GM23338 (cell line): ENCODE measurements around the gene MED7. TPM values are rescaled to one million over a fixed set of nuclear protein-coding genes. Genes with fewer than 3 reads are reported as not detected.

Source experiments
- ATAC-seq: fragments of 200-7000 bp; cut with Tn5 transposase; 3 replicates; pipeline ENCODE4 v1.9.1; 2020
- DNase-seq: peaks from one replicate; pipeline ENCODE4 v3.0.0-alpha.2; 2015; ENCODE audit warnings: low spot score
- H2AFZ ChIP-seq: fragments of 200-600 bp; sonication (generic); 2 replicates; pipeline ENCODE4 v1.8.0; 2016; ENCODE audit warnings: antibody characterized with exemption, mild to moderate bottlenecking, moderate library complexity
- H3F3A ChIP-seq: fragments of 200-600 bp; sonication (generic); replicated peaks from 2 replicates; pipeline ENCODE4 v1.8.0; 2017; ENCODE audit warnings: antibody characterized with exemption, mixed run types, low read depth
- H3K27ac ChIP-seq: fragments of 200-600 bp; sonication (generic); 2 replicates; pipeline ENCODE4 v1.6.1; 2016; ENCODE audit warnings: low read depth
- H3K27me3 ChIP-seq: fragments of 200-600 bp; sonication (generic); 2 replicates; pipeline ENCODE4 v1.8.0; 2016; ENCODE audit warnings: mild to moderate bottlenecking, mixed run types, moderate library complexity; ENCODE audit not compliant: insufficient read depth
- H3K36me3 ChIP-seq: fragments of 200-600 bp; sonication (generic); 2 replicates; pipeline ENCODE4 v1.8.0; 2016; ENCODE audit warnings: mild to moderate bottlenecking; ENCODE audit not compliant: insufficient read depth
- H3K4me1 ChIP-seq: fragments of 200-600 bp; sonication (generic); 2 replicates; pipeline ENCODE4 v1.8.0; 2016; ENCODE audit warnings: mild to moderate bottlenecking, moderate library complexity; ENCODE audit not compliant: insufficient read depth
- H3K4me2 ChIP-seq: fragments of 200-600 bp; sonication (generic); 2 replicates; pipeline ENCODE4 v1.7.1; 2017; ENCODE audit warnings: mixed run types
- H3K4me3 ChIP-seq: fragments of 200-600 bp; sonication (generic); 2 replicates; pipeline ENCODE4 v1.6.1; 2016; ENCODE audit warnings: mixed run types
- H3K79me2 ChIP-seq: fragments of 200-600 bp; sonication (generic); replicated peaks from 2 replicates; pipeline ENCODE4 v1.8.0; 2017; ENCODE audit warnings: mild to moderate bottlenecking; ENCODE audit not compliant: insufficient read depth
- H3K9me2 ChIP-seq: fragments of 200-600 bp; sonication (generic); 2 replicates; pipeline ENCODE4 v1.8.0; 2017; ENCODE audit not compliant: insufficient read depth
- H4K20me1 ChIP-seq: fragments of 200-600 bp; sonication (generic); replicated peaks from 2 replicates; pipeline ENCODE4 v1.8.0; 2017; ENCODE audit warnings: mild to moderate bottlenecking; ENCODE audit not compliant: insufficient read depth
- H3K27ac Mint-ChIP-seq: 2 replicates; pipeline ENCODE4 v1.8.0; 2020; ENCODE audit warnings: inconsistent platforms, mild to moderate bottlenecking, moderate library complexity, mixed read lengths
- H3K27me3 Mint-ChIP-seq: 3 replicates; pipeline ENCODE4 v1.8.0; 2022; ENCODE audit warnings: low read depth, mild to moderate bottlenecking, moderate library complexity, mixed read lengths, inconsistent platforms; ENCODE audit not compliant: insufficient read depth, poor library complexity
- H3K36me3 Mint-ChIP-seq: 3 replicates; pipeline ENCODE4 v1.8.0; 2021; ENCODE audit warnings: low read depth, mild to moderate bottlenecking, inconsistent platforms, moderate library complexity, mixed read lengths
- H3K4me1 Mint-ChIP-seq: 3 replicates; pipeline ENCODE4 v1.8.0; 2020; ENCODE audit warnings: mild to moderate bottlenecking, inconsistent platforms, mixed read lengths
- H3K4me3 Mint-ChIP-seq: 3 replicates; pipeline ENCODE4 v1.8.0; 2021; ENCODE audit warnings: moderate library complexity, mild to moderate bottlenecking, inconsistent platforms, mixed read lengths
- H3K9me3 Mint-ChIP-seq: 3 replicates; pipeline ENCODE4 v1.8.0; 2020; ENCODE audit warnings: moderate library complexity, mild to moderate bottlenecking, inconsistent platforms, mixed read lengths
- EZH2 ChIP-seq: fragments of 200-600 bp; sonication (generic); IDR thresholded peaks from one replicate; pipeline ENCODE4 v1.8.0; 2017; ENCODE audit warnings: antibody characterized with exemption, mild to moderate bottlenecking, low read depth; ENCODE audit not compliant: unreplicated experiment
- NANOG ChIP-seq: IDR thresholded peaks from 2 replicates; pipeline ENCODE4 v1.6.1; 2016; ENCODE audit warnings: antibody characterized with exemption, borderline replicate concordance
- STAT1 ChIP-seq: IDR thresholded peaks from one replicate; pipeline ENCODE4 v1.6.1; 2016; ENCODE audit warnings: antibody characterized with exemption; ENCODE audit not compliant: unreplicated experiment
- ZNF114 ChIP-seq: fragments of 250-450 bp; sonication (Bioruptor Pico); IDR thresholded peaks from 2 replicates; pipeline ENCODE4 v1.5.0; 2020; ENCODE audit warnings: mild to moderate bottlenecking, moderate library complexity
- ZNF331 ChIP-seq: fragments of 250-450 bp; sonication (Bioruptor Pico); IDR thresholded peaks from 2 replicates; pipeline ENCODE4 v1.5.0; 2020; ENCODE audit warnings: low read depth, mild to moderate bottlenecking, moderate library complexity
- polyA plus RNA-seq: library from polyadenylated mRNA; unstranded; fragments of >200 nt; fragmentation: Nextera tagmentation; extraction: Ambion mirVana; gene quantifications from 2 replicates; pipeline ENCODE4 v1.2.1, GENCODE V29; 2016
- total RNA-seq: library from RNA; depleted of rRNA; stranded (reverse); fragments of >200 nt; shearing (Covaris generic); gene quantifications from 2 replicates; pipeline ENCODE4 v1.2.3, GENCODE V29; 2014
- TF ChIP-seq, protein P1 (sequence below): fragments of 250-450 bp; sonication (Bioruptor Pico); IDR thresholded peaks from 2 replicates; pipeline ENCODE4 v1.5.0; 2020; ENCODE audit warnings: mild to moderate bottlenecking, moderate library complexity
- TF ChIP-seq, protein P2 (sequence below): IDR thresholded peaks from 2 replicates; pipeline ENCODE4 v1.6.1; 2016; ENCODE audit warnings: antibody characterized with exemption

Gene MED7
- total and polyA plus RNA-seq, 2 experiments from 2014 or later, result 9.7 to 34.4 TPM

- TF ChIP-seq, protein P1, sequence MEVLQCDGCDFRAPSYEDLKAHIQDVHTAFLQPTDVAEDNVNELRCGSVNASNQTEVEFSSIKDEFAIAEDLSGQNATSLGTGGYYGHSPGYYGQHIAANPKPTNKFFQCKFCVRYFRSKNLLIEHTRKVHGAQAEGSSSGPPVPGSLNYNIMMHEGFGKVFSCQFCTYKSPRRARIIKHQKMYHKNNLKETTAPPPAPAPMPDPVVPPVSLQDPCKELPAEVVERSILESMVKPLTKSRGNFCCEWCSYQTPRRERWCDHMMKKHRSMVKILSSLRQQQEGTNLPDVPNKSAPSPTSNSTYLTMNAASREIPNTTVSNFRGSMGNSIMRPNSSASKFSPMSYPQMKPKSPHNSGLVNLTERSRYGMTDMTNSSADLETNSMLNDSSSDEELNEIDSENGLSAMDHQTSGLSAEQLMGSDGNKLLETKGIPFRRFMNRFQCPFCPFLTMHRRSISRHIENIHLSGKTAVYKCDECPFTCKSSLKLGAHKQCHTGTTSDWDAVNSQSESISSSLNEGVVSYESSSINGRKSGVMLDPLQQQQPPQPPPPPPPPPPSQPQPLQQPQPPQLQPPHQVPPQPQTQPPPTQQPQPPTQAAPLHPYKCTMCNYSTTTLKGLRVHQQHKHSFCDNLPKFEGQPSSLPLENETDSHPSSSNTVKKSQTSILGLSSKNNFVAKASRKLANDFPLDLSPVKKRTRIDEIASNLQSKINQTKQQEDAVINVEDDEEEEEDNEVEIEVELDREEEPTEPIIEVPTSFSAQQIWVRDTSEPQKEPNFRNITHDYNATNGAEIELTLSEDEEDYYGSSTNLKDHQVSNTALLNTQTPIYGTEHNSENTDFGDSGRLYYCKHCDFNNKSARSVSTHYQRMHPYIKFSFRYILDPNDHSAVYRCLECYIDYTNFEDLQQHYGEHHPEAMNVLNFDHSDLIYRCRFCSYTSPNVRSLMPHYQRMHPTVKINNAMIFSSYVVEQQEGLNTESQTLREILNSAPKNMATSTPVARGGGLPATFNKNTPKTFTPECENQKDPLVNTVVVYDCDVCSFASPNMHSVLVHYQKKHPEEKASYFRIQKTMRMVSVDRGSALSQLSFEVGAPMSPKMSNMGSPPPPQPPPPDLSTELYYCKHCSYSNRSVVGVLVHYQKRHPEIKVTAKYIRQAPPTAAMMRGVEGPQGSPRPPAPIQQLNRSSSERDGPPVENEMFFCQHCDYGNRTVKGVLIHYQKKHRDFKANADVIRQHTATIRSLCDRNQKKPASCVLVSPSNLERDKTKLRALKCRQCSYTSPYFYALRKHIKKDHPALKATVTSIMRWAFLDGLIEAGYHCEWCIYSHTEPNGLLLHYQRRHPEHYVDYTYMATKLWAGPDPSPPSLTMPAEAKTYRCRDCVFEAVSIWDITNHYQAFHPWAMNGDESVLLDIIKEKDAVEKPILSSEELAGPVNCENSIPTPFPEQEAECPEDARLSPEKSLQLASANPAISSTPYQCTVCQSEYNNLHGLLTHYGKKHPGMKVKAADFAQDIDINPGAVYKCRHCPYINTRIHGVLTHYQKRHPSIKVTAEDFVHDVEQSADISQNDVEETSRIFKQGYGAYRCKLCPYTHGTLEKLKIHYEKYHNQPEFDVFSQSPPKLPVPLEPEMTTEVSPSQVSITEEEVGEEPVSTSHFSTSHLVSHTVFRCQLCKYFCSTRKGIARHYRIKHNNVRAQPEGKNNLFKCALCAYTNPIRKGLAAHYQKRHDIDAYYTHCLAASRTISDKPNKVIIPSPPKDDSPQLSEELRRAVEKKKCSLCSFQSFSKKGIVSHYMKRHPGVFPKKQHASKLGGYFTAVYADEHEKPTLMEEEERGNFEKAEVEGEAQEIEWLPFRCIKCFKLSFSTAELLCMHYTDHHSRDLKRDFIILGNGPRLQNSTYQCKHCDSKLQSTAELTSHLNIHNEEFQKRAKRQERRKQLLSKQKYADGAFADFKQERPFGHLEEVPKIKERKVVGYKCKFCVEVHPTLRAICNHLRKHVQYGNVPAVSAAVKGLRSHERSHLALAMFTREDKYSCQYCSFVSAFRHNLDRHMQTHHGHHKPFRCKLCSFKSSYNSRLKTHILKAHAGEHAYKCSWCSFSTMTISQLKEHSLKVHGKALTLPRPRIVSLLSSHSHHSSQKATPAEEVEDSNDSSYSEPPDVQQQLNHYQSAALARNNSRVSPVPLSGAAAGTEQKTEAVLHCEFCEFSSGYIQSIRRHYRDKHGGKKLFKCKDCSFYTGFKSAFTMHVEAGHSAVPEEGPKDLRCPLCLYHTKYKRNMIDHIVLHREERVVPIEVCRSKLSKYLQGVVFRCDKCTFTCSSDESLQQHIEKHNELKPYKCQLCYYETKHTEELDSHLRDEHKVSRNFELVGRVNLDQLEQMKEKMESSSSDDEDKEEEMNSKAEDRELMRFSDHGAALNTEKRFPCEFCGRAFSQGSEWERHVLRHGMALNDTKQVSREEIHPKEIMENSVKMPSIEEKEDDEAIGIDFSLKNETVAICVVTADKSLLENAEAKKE (CRISPR knock-in tag), result no peak
- no peak for TF ChIP-seq ZNF331 (CRISPR knock-in tag)
- TF ChIP-seq STAT1, result no peak
- no peak for TF ChIP-seq ZNF114 (CRISPR knock-in tag)
Observed at GRCh38 chr5:157177953-157178352, 35.3 kb upstream of the MED7 start (continued).

- Mint-ChIP-seq H3K4me1 (peaks cover 11% of the 10 kb centered on the region; the same call in 2 of the 3 replicates), H3K9me3 (peaks cover 5% of the 10 kb centered on the region; the same call in 1 of the 3 replicates), H3K27ac (no peak overlapping the region), H3K27me3 (no peaks in the 10 kb centered on the region), H3K4me3 (no peak overlapping the region), H3K36me3 (no peaks in the 10 kb centered on the region; the same call in 2 of the 3 replicates)
- no peak overlapping the region for H2AFZ ChIP-seq
- no peak for DNase-seq
- H3K4me2 ChIP-seq, result no peak overlapping the region
- no peak for ATAC-seq
- H3K27ac ChIP-seq, result no peak overlapping the region
- H3K27me3 ChIP-seq, result no peaks in the 10 kb centered on the region
- no peaks in the 10 kb centered on the region for H3K4me1 ChIP-seq
- peaks cover 12% of the 10 kb centered on the region for H3K9me2 ChIP-seq
- H3K79me2 ChIP-seq, result no peaks in the 10 kb centered on the region
- no peaks in the 10 kb centered on the region for H3F3A ChIP-seq
- H4K20me1 ChIP-seq, result no peaks in the 10 kb centered on the region
- no peak overlapping the region for H3K4me3 ChIP-seq
- H3K36me3 ChIP-seq, result no peaks in the 10 kb centered on the region
- TF ChIP-seq, protein P2, sequence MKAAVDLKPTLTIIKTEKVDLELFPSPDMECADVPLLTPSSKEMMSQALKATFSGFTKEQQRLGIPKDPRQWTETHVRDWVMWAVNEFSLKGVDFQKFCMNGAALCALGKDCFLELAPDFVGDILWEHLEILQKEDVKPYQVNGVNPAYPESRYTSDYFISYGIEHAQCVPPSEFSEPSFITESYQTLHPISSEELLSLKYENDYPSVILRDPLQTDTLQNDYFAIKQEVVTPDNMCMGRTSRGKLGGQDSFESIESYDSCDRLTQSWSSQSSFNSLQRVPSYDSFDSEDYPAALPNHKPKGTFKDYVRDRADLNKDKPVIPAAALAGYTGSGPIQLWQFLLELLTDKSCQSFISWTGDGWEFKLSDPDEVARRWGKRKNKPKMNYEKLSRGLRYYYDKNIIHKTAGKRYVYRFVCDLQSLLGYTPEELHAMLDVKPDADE, result no peak
- TF ChIP-seq, protein P1 (CRISPR knock-in tag), result no peak
- TF ChIP-seq STAT1 (no peak), EZH2 (no peak), NANOG (no peak)
Observed at GRCh38 chr5:157175071-157175612, 32.5 kb upstream of the MED7 start.
